ENCODE data around the gene AOPEP. TPM values are rescaled to one million over a fixed set of nuclear protein-coding genes. Genes with fewer than 3 reads are reported as not detected.

Gene AOPEP
- total and polyA plus RNA-seq, 2 of the 13 experiments (the other 11 are each of a cell fraction or from before 2014, with no cell fraction given) = 22.2 to 41.6 TPM

DNA sequence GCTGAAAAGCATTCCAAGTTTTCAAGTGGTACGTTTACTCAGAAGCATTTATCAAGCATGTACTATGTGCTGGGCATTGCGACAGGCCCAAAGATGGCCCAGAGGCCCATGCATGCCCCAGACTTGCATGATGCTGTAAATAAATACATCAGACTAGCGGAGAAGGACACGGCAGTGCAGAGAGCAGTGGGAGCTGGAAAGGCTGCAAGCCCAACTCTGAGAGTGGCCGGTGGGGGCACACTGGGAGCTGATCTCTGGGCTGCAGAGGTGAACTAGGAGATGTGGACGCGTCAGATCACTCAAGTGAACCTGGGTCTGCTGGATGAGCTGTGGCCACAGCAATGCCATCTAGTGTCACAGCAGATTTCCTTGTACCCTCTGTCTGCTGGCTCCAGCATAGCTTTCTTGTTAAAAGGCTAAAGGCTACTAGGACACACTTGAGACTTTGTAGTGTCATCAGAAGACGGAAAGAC, 344.1 kb downstream of the AOPEP start (continued):
- TF ChIP-seq, protein P1, sequence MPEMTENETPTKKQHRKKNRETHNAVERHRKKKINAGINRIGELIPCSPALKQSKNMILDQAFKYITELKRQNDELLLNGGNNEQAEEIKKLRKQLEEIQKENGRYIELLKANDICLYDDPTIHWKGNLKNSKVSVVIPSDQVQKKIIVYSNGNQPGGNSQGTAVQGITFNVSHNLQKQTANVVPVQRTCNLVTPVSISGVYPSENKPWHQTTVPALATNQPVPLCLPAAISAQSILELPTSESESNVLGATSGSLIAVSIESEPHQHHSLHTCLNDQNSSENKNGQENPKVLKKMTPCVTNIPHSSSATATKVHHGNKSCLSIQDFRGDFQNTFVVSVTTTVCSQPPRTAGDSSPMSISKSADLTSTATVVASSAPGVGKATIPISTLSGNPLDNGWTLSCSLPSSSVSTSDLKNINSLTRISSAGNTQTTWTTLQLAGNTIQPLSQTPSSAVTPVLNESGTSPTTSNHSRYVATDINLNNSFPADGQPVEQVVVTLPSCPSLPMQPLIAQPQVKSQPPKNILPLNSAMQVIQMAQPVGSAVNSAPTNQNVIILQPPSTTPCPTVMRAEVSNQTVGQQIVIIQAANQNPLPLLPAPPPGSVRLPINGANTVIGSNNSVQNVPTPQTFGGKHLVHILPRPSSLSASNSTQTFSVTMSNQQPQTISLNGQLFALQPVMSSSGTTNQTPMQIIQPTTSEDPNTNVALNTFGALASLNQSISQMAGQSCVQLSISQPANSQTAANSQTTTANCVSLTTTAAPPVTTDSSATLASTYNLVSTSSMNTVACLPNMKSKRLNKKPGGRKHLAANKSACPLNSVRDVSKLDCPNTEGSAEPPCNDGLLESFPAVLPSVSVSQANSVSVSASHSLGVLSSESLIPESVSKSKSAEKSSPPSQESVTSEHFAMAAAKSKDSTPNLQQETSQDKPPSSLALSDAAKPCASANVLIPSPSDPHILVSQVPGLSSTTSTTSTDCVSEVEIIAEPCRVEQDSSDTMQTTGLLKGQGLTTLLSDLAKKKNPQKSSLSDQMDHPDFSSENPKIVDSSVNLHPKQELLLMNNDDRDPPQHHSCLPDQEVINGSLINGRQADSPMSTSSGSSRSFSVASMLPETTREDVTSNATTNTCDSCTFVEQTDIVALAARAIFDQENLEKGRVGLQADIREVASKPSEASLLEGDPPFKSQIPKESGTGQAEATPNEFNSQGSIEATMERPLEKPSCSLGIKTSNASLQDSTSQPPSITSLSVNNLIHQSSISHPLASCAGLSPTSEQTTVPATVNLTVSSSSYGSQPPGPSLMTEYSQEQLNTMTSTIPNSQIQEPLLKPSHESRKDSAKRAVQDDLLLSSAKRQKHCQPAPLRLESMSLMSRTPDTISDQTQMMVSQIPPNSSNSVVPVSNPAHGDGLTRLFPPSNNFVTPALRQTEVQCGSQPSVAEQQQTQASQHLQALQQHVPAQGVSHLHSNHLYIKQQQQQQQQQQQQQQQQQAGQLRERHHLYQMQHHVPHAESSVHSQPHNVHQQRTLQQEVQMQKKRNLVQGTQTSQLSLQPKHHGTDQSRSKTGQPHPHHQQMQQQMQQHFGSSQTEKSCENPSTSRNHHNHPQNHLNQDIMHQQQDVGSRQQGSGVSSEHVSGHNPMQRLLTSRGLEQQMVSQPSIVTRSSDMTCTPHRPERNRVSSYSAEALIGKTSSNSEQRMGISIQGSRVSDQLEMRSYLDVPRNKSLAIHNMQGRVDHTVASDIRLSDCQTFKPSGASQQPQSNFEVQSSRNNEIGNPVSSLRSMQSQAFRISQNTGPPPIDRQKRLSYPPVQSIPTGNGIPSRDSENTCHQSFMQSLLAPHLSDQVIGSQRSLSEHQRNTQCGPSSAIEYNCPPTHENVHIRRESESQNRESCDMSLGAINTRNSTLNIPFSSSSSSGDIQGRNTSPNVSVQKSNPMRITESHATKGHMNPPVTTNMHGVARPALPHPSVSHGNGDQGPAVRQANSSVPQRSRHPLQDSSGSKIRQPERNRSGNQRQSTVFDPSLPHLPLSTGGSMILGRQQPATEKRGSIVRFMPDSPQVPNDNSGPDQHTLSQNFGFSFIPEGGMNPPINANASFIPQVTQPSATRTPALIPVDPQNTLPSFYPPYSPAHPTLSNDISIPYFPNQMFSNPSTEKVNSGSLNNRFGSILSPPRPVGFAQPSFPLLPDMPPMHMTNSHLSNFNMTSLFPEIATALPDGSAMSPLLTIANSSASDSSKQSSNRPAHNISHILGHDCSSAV (CRISPR knock-in tag; IDR thresholded peaks at IDR 0.05; ENCODE audit: borderline replicate concordance) = no peak
- TF ChIP-seq ZNF83 (CRISPR knock-in tag; IDR thresholded peaks at IDR 0.05; ENCODE audit: borderline replicate concordance) (no peak), PHF21A (CRISPR knock-in tag; IDR thresholded peaks at IDR 0.05) (peak; percentile 23; the same call in 1 of the 2 replicates), FLYWCH1 (CRISPR knock-in tag; IDR thresholded peaks at IDR 0.05) (no peak), YEATS2 (CRISPR knock-in tag; IDR thresholded peaks at IDR 0.05; ENCODE audit: borderline replicate concordance) (no peak), ZNF569 (CRISPR knock-in tag; IDR thresholded peaks at IDR 0.05; ENCODE audit: borderline replicate concordance) (no peak), KLF11 (CRISPR knock-in tag; IDR thresholded peaks at IDR 0.05) (no peak), FOSL2 (CRISPR knock-in tag; IDR thresholded peaks at IDR 0.05) (peak; percentile 48), ZIK1 (CRISPR knock-in tag; IDR thresholded peaks at IDR 0.05; ENCODE audit: borderline replicate concordance, low read depth) (no peak), ATF7-NPFF (CRISPR knock-in tag; IDR thresholded peaks at IDR 0.05; ENCODE audit: low read depth) (no peak), MED13 (CRISPR knock-in tag; IDR thresholded peaks at IDR 0.05) (no peak), ZNF33A (CRISPR knock-in tag; IDR thresholded peaks at IDR 0.05; ENCODE audit: borderline replicate concordance) (no peak), ZNF788 (CRISPR knock-in tag; IDR thresholded peaks at IDR 0.05; ENCODE audit: borderline replicate concordance) (peak; percentile 43; the same call in 1 of the 2 replicates), ZNF317 (CRISPR knock-in tag; IDR thresholded peaks at IDR 0.05) (peak; percentile 95), ZNF557 (CRISPR knock-in tag; IDR thresholded peaks at IDR 0.05) (no peak), IKZF4 (CRISPR knock-in tag; IDR thresholded peaks at IDR 0.05; ENCODE audit: borderline replicate concordance, low read depth, not compliant biosample characterization) (no peak)
- TF ChIP-seq, protein P2, sequence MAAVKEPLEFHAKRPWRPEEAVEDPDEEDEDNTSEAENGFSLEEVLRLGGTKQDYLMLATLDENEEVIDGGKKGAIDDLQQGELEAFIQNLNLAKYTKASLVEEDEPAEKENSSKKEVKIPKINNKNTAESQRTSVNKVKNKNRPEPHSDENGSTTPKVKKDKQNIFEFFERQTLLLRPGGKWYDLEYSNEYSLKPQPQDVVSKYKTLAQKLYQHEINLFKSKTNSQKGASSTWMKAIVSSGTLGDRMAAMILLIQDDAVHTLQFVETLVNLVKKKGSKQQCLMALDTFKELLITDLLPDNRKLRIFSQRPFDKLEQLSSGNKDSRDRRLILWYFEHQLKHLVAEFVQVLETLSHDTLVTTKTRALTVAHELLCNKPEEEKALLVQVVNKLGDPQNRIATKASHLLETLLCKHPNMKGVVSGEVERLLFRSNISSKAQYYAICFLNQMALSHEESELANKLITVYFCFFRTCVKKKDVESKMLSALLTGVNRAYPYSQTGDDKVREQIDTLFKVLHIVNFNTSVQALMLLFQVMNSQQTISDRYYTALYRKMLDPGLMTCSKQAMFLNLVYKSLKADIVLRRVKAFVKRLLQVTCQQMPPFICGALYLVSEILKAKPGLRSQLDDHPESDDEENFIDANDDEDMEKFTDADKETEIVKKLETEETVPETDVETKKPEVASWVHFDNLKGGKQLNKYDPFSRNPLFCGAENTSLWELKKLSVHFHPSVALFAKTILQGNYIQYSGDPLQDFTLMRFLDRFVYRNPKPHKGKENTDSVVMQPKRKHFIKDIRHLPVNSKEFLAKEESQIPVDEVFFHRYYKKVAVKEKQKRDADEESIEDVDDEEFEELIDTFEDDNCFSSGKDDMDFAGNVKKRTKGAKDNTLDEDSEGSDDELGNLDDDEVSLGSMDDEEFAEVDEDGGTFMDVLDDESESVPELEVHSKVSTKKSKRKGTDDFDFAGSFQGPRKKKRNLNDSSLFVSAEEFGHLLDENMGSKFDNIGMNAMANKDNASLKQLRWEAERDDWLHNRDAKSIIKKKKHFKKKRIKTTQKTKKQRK (IDR thresholded peaks at IDR 0.05; ENCODE audit: low read length) = no peak
- TF ChIP-seq, protein P3, sequence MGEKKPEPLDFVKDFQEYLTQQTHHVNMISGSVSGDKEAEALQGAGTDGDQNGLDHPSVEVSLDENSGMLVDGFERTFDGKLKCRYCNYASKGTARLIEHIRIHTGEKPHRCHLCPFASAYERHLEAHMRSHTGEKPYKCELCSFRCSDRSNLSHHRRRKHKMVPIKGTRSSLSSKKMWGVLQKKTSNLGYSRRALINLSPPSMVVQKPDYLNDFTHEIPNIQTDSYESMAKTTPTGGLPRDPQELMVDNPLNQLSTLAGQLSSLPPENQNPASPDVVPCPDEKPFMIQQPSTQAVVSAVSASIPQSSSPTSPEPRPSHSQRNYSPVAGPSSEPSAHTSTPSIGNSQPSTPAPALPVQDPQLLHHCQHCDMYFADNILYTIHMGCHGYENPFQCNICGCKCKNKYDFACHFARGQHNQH (CRISPR knock-in tag; IDR thresholded peaks at IDR 0.05) = no peak
